Neuron (in vitro differentiated cells): ENCODE data around the gene BHMT.
"Not testable (repeated sequence)": the region's sequence is repeated elsewhere in the genome, so short reads cannot be mapped to it uniquely, and the experiment has no call there.

Source experiments
- H2AFZ ChIP-seq: one replicate; pipeline ENCODE4 v1.6.1; 2013; ENCODE audit warnings: low read depth, mild to moderate bottlenecking, inconsistent platforms, low read length, moderate library complexity
- H3K27me3 ChIP-seq: one replicate; pipeline ENCODE4 v1.6.1; 2013; ENCODE audit warnings: low read length; ENCODE audit not compliant: insufficient read depth
- H3K36me3 ChIP-seq: one replicate; pipeline ENCODE4 v1.6.1; 2013; ENCODE audit warnings: low read length; ENCODE audit not compliant: insufficient read depth
- H3K4me1 ChIP-seq: one replicate; pipeline ENCODE4 v1.6.1; 2013; ENCODE audit warnings: low read length; ENCODE audit not compliant: insufficient read depth
- H3K4me3 ChIP-seq: 2 replicates; pipeline ENCODE4 v1.5.1; 2013; ENCODE audit warnings: mild to moderate bottlenecking, low read length, moderate library complexity
- H3K9me3 ChIP-seq: one replicate; pipeline ENCODE4 v1.6.1; 2013; ENCODE audit warnings: low read length

The BHMT gene

DNA sequence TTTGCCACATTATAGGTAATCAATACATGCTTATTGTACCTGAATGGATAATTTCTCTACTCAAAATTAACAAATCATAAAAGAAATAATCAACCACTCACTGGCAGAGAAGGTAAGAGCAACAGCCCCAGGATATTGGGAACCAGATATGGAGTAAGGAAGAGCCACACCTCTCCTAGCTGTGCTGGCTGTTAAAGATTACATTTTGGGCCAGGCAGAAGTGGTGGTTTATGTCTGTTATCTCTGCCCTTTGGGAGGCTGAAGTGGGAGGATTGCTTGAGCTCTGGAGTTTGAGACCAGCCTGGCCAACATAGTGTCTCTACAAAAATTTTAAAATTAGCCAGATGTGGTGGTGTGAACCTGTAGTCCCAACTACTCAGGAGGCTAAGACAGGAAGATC, 56.4 kb downstream of the BHMT start:
- H2AFZ ChIP-seq, result no peak overlapping the region
- no peaks in the 10 kb centered on the region for H3K4me1 ChIP-seq
- no peaks in the 10 kb centered on the region for H3K9me3 ChIP-seq
- no peaks in the 10 kb centered on the region for H3K36me3 ChIP-seq
- H3K4me3 ChIP-seq, result no peak overlapping the region
- no peaks in the 10 kb centered on the region for H3K27me3 ChIP-seq

- Histone ChIP-seq H3K4me3 (no peak overlapping the region), H3K4me1 (no peaks in the 10 kb centered on the region), H3K27me3 (no peaks in the 10 kb centered on the region), H2AFZ (no peak overlapping the region), H3K9me3 (no peaks in the 10 kb centered on the region), H3K36me3 (no peaks in the 10 kb centered on the region)
Measured at GRCh38 chr5:79170661-79171060, 59.1 kb downstream of the BHMT start.

- no peaks in the 10 kb centered on the region for H3K27me3 ChIP-seq
- no peaks in the 10 kb centered on the region for H3K36me3 ChIP-seq
- H3K4me1 ChIP-seq, result no peaks in the 10 kb centered on the region
- no peaks in the 10 kb centered on the region for H3K9me3 ChIP-seq
- no peak overlapping the region for H3K4me3 ChIP-seq
- H2AFZ ChIP-seq, result no peak overlapping the region
Measured at GRCh38 chr5:79171635-79172245, 60.1 kb downstream of the BHMT start.

GRCh38 chr5:79172269-79172668, 60.7 kb downstream of the BHMT start:
- no peaks in the 10 kb centered on the region for H3K36me3 ChIP-seq
- H3K27me3 ChIP-seq, result no peaks in the 10 kb centered on the region
- H3K4me1 ChIP-seq, result no peaks in the 10 kb centered on the region
- H3K4me3 ChIP-seq, result no peak overlapping the region
- no peaks in the 10 kb centered on the region for H3K9me3 ChIP-seq
- no peak overlapping the region for H2AFZ ChIP-seq

DNA sequence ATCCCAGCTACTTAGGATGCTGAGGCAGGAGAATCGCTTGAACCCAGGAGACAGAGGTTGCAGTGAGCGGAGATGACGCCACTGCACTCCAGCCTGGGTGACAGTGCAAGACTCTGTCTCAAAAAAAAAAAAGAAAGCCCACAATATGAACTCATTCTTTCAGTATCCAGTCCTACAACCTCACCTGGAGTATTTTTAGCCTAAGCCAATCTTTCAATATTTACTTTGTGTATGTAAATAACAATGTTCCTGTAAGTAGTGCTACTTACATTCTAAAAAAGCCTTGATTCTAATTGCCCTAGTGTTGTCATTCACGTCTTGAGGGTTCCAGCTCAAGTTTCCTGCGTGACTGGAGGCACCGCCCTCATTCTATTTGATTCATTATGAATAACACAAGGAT, 62.0 kb downstream of the BHMT start:
- H2AFZ ChIP-seq, result no peak overlapping the region
- no peak overlapping the region for H3K4me3 ChIP-seq
- H3K27me3 ChIP-seq, result no peaks in the 10 kb centered on the region
- H3K9me3 ChIP-seq, result no peaks in the 10 kb centered on the region
- no peaks in the 10 kb centered on the region for H3K36me3 ChIP-seq
- no peaks in the 10 kb centered on the region for H3K4me1 ChIP-seq

DNA sequence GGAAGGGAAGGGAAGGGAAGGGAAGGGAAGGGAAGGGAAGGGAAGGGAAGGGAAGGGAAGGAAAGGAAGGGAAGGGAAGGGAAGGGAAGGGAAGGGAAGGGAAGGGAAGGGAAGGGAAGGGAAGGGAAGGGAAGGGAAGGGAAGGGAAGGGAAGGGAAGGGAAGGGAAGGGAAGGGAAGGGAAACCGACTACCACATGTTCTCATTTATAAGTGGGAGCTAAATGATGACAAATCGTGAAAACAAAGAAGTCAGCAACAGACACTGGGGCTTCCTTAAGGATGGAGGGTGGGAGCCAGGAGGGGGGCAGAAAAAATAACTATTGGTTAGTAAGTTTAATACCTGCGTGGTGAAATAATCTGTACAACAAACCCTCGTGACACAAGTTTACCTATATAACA, 68.8 kb downstream of the BHMT start:
- not testable (repeated sequence) for H2AFZ ChIP-seq, H3K4me3 ChIP-seq

GRCh38 chr5:79181419-79182022, 69.9 kb downstream of the BHMT start:
- no peak overlapping the region for H2AFZ ChIP-seq
- no peaks in the 10 kb centered on the region for H3K36me3 ChIP-seq
- H3K27me3 ChIP-seq, result no peaks in the 10 kb centered on the region
- no peaks in the 10 kb centered on the region for H3K4me1 ChIP-seq
- no peaks in the 10 kb centered on the region for H3K9me3 ChIP-seq
- no peak overlapping the region for H3K4me3 ChIP-seq

More for the DNA sequence above, 68.8 kb downstream of the BHMT start:
- H3K27me3 ChIP-seq, H3K4me1 ChIP-seq, H3K9me3 ChIP-seq, H3K36me3 ChIP-seq: not testable (repeated sequence)
